Body of pancreas (tissue), 4 donors: Measurements from ENCODE around the gene PIEZO2.

Experiments used
- CTCF ChIP-seq, 7 experiments: fragments of 450-650 bp in 4 of 7; fragments of 200-600 bp in 3 of 7; sonication (generic) in 3 of 7; IDR thresholded peaks; one replicate each; pipeline ENCODE4 v1.5.1; 2016 to 2019; ENCODE audit warnings: antibody characterized with exemption in 7 of 7
- POLR2A ChIP-seq, 3 donors: fragments of 450-650 bp; IDR thresholded peaks; one replicate each; pipeline ENCODE4 v1.6.1; 2016; ENCODE audit warnings: antibody characterized with exemption in 3 of 3, mild to moderate bottlenecking in 2 of 3

DNA sequence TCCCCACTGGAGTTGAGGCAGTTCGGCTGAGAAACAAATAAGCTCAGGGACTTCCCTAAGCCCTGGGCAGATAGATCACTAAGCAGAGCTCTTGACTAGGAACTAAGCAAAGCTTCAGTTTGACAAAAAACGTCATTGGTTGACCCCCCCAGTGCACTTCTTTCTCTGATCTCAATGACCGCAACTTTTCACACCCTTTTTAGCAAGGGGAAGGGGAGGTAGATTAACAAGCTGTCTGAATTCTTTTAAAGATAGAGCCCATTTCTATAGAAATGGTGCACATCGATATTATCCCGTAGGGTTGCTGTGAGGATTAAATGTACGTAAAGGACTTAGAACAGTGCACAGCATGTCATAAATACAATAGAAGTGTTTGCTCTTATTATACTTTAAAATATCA is 42.5 kb downstream of the PIEZO2 start:
- TF ChIP-seq CTCF (IDR thresholded peaks at IDR 0.05) (no peak), POLR2A (IDR thresholded peaks at IDR 0.05) (no peak)
